GM19238 (cell line): Measurements from ENCODE around the gene CCDC93.
"Not testable (repeated sequence)": the region's sequence is repeated elsewhere in the genome, so short reads cannot be mapped to it uniquely, and the experiment has no call there.

Experiments
- DNase-seq: peaks from one replicate; pipeline ENCODE4 v3.0.0; 2011; ENCODE audit warnings: low spot score; ENCODE audit not compliant: insufficient read length

CCDC93 gene

GRCh38 chr2:117956036-117956796 is 57.7 kb downstream of the CCDC93 start:
- no peak for DNase-seq

- DNase-seq, result no peak
Measured at GRCh38 chr2:117953231-117953630, 60.6 kb downstream of the CCDC93 start.

- no peak for DNase-seq
Measured at GRCh38 chr2:117952701-117953100, 61.2 kb downstream of the CCDC93 start.

- DNase-seq, result no peak
Measured at GRCh38 chr2:117952228-117952627, 61.6 kb downstream of the CCDC93 start.

- DNase-seq, result no peak
Measured at GRCh38 chr2:117949806-117950205, 64.1 kb downstream of the CCDC93 start.

- DNase-seq, result no peak
Measured at GRCh38 chr2:117948615-117949014, 65.3 kb downstream of the CCDC93 start.

- no peak for DNase-seq
Measured at GRCh38 chr2:117945296-117945695, 68.6 kb downstream of the CCDC93 start.

- no peak for DNase-seq
Measured at GRCh38 chr2:117944816-117945215, 69.1 kb downstream of the CCDC93 start.

GRCh38 chr2:117943013-117943672 is 70.7 kb downstream of the CCDC93 start:
- no peak for DNase-seq

GRCh38 chr2:117942551-117942950 is 71.3 kb downstream of the CCDC93 start:
- no peak for DNase-seq

- no peak for DNase-seq
Measured at GRCh38 chr2:117941693-117942092, 72.2 kb downstream of the CCDC93 start.

GRCh38 chr2:117940436-117940835 is 73.4 kb downstream of the CCDC93 start:
- no peak for DNase-seq

- no peak for DNase-seq
Measured at GRCh38 chr2:117938611-117939010, 75.3 kb downstream of the CCDC93 start.

- no peak for DNase-seq
Measured at GRCh38 chr2:117936871-117937428, 76.9 kb downstream of the CCDC93 start.

- DNase-seq, result no peak
Measured at GRCh38 chr2:117935954-117936353, 77.9 kb downstream of the CCDC93 start.

GRCh38 chr2:117935456-117935855 is 78.4 kb downstream of the CCDC93 start:
- no peak for DNase-seq

GRCh38 chr2:117933884-117934354 is 80.0 kb downstream of the CCDC93 start:
- no peak for DNase-seq

GRCh38 chr2:117931978-117932377 is 81.9 kb downstream of the CCDC93 start:
- no peak for DNase-seq

GRCh38 chr2:117931266-117931665 is 82.6 kb downstream of the CCDC93 start:
- no peak for DNase-seq

- no peak for DNase-seq
Measured at GRCh38 chr2:117930775-117931174, 83.1 kb downstream of the CCDC93 start.

GRCh38 chr2:117923471-117923870 is 90.4 kb downstream of the CCDC93 start:
- not testable (repeated sequence) for DNase-seq

GRCh38 chr2:117921520-117921919 is 92.3 kb downstream of the CCDC93 start:
- no peak for DNase-seq
